HL-60/S4 (cell line): Measurements from ENCODE around the gene ANKS1B.
"Not testable (repeated sequence)": the region's sequence is repeated elsewhere in the genome, so short reads cannot be mapped to it uniquely, and the experiment has no call there.

Experiments used
- in situ Hi-C: fragments of 300-500 bp; cut with MboI; formaldehyde crosslinking; loops from 2 replicates; pipeline ENCODE4 v1.14.3; 2022; ENCODE audit warnings: low sequenced_read_pairs

Gene ANKS1B

DNA sequence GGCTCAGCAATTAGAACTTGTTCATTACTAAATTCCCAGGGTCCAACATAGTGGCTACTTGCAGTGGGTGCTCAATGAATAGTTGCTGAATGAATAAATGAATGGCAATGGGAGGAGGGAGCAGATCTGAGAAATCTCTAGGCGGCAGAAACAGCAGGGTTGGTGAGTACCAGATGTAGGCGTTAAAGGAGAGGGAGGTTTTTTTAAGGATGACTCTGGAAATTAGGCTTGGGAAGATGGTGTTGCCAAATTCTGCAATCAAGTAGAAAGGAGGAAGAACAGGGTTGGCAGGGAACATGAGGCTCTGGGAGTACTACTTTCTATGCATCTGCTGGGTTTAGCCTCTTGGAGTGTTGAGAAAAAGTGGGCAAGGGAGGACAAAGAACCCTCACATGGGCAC, 1132.6 kb downstream of the ANKS1B start:
- in situ Hi-C loops, result no loop called here

- in situ Hi-C loops, result no loop called here
Observed at GRCh38 chr12:98847242-98847641, 1137.5 kb downstream of the ANKS1B start.

DNA sequence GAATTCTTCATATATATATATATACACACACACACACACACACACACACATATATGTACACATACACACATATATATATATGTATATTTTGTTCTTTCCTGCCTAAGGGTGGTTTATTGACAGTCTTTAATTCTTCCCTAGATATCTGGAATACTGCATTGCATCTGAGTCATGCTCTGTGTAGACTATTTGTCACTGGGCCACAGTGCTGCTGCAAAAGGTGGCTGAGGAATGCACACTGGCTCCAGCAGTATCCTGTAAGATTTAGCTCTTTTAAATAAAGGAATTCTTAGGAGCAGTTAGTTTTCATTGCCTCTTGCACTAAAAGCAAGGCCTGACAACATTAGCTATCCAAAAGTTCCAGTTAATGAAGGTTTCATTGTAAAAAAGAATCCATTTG, 1138.8 kb downstream of the ANKS1B start:
- in situ Hi-C loops, result no loop called here

DNA sequence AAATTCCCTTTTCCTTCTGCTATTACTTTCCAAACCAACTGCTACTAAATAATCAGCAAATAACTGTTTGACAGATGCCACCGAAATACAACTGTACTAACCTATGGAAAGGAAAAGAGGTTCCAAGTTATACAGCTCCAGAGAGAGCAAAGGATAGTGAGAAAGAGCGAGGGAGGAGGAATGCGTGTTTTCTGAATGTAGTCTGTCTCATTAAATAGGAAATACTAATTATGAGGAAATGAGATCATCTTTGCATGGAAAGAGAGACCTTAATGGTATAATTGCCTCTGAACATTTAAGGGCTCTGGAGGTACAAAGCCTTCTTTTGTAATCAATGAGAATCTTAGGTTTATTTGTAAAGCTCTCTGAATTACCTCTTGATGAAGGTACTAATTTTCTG, 1144.4 kb downstream of the ANKS1B start:
- in situ Hi-C loops, result no loop called here

DNA sequence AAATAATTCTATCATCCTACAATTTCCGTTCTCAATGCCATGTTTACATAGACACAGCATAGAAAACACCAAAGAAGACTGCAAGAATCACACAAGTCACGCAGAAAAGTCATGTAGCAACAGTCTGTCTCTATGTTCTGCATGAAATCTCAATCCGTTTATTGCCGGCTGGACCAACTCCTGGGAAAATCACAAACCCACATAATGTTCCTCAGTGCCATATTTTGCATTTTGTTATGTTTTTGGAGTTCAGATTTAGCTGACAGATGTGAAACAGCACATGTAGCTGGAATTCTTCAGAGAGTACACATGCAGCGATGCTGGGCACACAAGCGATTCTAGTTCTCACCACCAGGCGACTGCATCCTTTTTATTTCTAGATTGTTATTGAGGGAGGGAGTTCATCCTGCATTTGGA, 1146.5 kb downstream of the ANKS1B start:
- in situ Hi-C loops, result no loop called here

GRCh38 chr12:98837134-98837752, 1147.5 kb downstream of the ANKS1B start:
- in situ Hi-C loops, result not testable (repeated sequence)

DNA sequence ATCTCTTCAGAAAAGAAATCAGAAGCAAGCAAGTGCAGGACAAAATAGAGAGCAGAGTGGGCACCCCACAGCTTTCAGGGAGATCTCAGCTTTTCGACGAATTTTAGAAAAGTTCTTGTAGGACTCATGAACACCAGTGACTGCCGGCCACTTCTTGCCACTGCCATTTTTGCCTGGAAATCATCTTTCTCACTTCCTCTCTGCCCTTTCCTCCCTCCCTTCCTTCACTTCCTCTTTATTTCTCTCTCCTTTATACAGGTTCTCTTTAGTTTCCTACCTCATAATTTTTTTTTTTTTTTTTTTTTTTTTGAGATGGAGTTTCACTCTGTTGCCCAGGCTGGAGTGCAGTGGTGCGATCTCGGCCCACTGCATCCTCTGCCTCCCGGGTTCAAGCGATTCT, 1154.1 kb downstream of the ANKS1B start:
- in situ Hi-C loops, result no loop called here

GRCh38 chr12:98828802-98829600, 1155.7 kb downstream of the ANKS1B start:
- in situ Hi-C loops, result no loop called here

DNA sequence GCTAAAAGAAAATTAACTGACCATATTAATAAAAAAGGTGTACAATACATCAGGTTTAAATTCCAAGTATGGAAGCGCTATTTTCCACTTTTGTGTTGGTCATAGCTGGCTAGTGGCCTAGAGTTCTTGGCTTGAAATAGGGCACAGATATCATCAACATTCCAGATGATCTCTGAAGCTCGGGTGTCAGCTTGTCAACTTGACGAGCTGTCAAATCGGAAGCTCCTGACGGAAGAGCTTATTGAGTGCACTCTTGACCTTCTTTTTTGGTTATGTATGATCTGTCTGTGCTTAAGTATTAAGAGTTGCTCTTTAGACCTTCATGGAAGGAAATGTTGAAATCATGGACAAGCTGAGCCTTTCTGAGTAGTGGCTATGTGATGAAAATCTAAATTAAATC, 1161.7 kb downstream of the ANKS1B start:
- in situ Hi-C loops, result no loop called here

DNA sequence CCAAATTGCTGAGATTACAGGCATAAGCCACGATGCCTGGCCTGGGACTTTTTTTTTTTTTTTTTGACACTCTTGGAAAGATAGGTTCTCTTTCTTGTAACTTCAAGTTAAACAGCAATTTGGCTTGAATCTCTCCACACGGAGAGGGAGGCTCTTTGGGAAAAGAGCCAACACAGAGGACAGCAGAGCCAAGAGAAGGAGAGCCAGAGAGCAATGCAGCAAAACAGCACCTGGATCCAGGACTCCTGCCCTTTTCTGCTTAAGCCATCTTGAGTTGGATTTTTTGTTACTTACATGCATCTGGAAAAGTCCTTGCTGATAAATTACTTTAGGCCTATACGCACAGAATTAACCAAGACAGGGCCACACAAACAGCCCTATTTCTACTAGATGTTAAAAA, 1162.9 kb downstream of the ANKS1B start:
- in situ Hi-C loops, result no loop called here

DNA sequence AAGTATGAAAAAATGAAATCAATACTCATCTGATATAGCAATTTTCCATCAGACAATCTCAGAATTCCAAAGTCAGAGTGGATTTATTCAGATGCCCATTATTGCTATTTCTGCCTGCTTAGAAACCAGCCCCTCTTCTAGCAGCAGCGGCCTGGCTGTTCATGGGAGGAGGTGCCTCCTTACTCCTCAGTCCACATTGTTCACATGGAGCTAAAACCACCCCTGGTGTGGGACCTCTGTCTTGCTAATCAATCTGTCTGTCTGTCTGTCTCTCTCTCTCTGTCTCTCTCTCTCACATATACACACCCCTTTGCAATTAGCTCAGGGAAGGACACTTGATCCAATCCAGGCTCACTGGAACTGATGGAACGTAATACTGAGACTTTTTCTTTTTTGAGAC, 1163.5 kb downstream of the ANKS1B start:
- in situ Hi-C loops, result no loop called here

DNA sequence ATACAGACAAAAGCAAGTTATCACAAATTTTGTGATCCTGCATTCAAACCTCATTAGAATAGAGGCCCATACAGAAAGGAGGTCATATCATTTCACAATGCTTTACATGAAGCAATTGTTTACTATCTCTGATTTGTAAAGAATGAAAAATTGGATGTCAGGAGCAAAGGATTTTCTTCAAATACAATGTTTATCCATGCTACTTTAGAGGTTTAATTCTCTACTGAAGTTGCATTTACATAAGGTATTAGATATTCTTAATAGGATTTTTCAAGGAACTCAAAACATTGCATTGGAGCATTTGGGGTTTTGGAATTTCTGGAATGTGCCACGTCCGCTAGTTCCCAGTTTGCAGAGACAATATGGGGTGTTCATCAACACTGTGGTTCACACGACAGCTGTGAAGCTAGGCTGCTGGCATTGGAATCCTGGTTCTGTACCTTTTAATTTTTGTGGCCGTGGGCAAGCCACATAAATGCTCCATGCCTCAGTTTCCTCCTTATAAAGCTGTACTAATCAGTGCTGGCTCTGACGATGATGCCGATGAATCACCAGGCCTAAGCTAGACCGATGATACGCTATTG, 1164.8 kb downstream of the ANKS1B start:
- in situ Hi-C loops, result no loop called here

- in situ Hi-C loops, result no loop called here
Observed at GRCh38 chr12:98819071-98819470, 1165.7 kb downstream of the ANKS1B start.

DNA sequence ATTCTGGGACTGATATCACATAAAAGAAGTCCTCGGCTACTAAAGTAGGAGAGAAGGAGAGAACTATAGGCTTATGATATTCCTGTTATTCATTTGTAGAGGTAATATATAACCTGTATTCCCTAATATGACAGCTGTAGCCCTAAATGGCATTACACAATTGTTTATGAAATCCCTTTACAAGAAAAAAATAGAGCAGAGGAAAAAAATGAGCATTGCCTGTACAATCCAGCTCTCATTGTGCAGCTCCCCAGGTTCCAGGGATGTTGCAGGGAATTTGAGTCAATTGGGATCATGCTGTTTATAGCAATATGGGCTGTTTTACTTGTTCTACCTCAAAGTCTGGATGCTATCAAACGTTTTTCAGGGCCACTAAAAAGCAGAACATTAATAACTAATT, 1166.5 kb downstream of the ANKS1B start:
- in situ Hi-C loops, result no loop called here

DNA sequence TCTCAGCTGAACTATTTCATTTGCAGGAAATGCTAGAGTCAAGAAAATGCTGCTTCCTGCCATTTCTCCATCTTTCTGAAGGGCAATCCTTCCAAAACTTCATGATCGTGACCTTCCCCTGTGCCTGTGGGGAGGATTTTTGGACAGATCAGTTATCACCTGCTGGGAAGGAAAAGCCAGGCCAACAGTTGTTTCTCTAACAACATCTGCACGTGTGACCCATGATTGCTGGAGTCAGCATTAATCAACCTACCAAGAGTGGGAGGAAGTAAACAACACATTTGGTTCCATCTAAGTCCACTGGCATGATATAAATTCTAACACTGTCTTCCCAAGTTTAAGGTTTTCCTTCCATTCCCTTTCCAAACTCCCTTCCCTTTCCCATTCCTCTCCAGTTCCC, 1167.0 kb downstream of the ANKS1B start:
- in situ Hi-C loops, result no loop called here

DNA sequence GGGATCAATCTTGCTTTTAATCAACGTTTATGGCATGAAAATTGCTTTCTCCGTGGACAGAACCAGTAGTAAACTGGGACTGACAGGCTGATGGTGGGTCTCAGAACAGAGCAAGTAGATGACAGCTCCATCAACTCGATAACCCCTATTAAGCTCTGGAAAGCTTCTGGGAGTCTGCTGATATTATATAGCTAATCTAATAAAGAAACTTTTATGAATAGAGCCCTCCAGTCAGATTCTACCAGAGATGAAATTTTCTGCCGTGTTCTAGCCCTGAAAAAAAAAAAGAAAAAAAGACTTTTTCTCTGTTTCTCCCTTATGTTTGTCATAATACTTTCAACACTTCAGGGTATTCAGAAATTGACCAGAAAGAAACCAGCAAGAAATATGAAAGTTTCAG, 1168.0 kb downstream of the ANKS1B start:
- in situ Hi-C loops, result no loop called here

GRCh38 chr12:98814254-98814653, 1170.5 kb downstream of the ANKS1B start:
- in situ Hi-C loops, result no loop called here

DNA sequence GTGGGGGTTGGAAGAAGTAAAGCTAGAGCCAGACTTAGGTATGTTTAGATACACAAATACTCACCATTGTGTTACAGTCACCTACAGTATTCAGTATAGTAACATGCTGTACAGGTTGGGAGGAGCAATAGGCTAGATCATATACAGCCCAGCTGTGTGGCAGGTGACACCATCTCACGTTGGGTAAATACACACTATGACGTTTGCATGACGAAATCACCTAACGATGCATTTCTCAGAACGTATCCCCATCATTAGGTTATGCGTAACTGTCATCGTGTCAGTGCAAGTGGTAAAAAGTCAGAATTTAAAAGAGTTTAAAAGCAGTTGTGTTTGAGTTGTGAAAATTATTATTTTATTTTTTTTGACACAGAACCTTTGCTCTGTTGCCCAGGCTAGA, 1172.5 kb downstream of the ANKS1B start:
- in situ Hi-C loops, result no loop called here

- in situ Hi-C loops, result no loop called here
Observed at GRCh38 chr12:98808243-98808875, 1176.4 kb downstream of the ANKS1B start.

DNA sequence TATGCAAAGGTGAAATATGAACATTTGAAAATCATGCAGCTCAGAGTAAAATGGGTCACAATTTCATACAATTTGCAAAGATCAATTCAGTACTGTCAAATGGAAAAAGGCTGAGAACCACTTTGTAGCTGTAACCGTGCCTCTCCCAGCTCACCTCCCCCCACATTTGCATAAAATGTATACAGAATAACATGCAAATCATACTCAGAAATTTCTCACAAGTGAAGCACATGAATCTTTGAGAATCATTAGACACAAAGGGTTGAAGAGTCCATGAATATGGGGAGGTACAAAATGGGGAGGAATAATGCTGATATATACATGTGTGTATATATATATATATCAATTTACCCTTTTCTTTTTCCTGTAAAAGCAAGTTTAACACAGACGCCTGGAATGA, 1177.5 kb downstream of the ANKS1B start:
- in situ Hi-C loops, result no loop called here

DNA sequence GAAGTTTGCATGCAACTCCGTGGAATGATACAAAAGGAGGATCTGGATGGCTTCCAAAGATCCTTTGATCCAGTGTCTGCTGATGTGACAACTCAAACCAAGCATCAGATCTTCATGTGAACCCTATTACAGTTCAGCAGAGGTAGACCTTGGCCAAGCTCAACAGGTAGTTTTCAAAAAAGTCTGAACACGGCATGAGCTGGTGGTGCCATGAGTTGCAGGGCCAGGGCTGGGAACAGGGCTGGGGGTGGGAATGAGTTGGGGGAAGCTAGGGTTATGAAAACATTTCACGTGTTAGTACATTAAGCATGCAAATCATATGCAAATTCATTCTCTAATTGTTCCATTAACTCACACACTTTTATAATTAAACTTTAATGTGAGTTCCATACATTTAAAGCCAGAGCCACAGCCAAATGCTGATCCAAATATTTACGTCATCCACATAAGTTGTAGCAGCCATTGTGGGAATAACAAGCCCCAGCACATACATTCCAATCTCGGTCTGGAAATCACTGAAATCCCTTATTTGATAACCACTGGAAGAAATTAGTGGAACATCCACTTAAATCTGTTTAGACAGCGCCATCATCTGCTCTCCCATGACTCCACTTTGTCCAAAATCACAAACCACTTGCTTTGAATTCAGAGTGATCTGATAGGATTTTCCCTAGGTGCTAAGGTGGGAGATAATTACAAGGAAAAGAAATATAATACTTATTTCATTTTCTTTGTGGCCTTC, 1181.1 kb downstream of the ANKS1B start:
- in situ Hi-C loops, result no loop called here
